Upper lobe of right lung (tissue), 1 donor: ENCODE data around the gene PTER. TPM values are rescaled to one million over a fixed set of nuclear protein-coding genes. Genes with fewer than 3 reads are reported as not detected.

ENCODE experiments used
- ATAC-seq: fragments of 200-7000 bp; cut with Tn5 transposase; one replicate; pipeline ENCODE4 v1.9.1; 2020; ENCODE audit warnings: mild to moderate bottlenecking, moderate library complexity
- DNase-seq: peaks from one replicate; pipeline ENCODE4 v3.0.0-alpha.2; 2020
- H3K27ac ChIP-seq: fragments of 200-600 bp; one replicate; pipeline ENCODE4 v1.8.0; 2022
- H3K27me3 ChIP-seq: fragments of 200-600 bp; one replicate; pipeline ENCODE4 v1.8.0; 2022; ENCODE audit warnings: mild to moderate bottlenecking
- H3K36me3 ChIP-seq: fragments of 200-600 bp; one replicate; pipeline ENCODE4 v1.8.0; 2022
- H3K4me1 ChIP-seq: fragments of 200-600 bp; one replicate; pipeline ENCODE4 v1.8.0; 2022
- H3K4me3 ChIP-seq: fragments of 200-600 bp; one replicate; pipeline ENCODE4 v1.8.0; 2022; ENCODE audit warnings: mild to moderate bottlenecking
- H3K9me3 ChIP-seq: fragments of 200-600 bp; one replicate; pipeline ENCODE4 v1.8.0; 2022
- intact Hi-C: fragments of 100-400 bp; cut with DNase I; formaldehyde crosslinking; loops from one replicate; pipeline ENCODE4 v1.11.0; 2022
- total RNA-seq: library from RNA; stranded (reverse); fragmentation: NEBNext Ultra II Directional; extraction: Animal tissue kit (Norgen Biotek cat#: 25700); gene quantifications from one replicate; pipeline ENCODE4 v1.2.1, GENCODE V29; 2021
- TF ChIP-seq, protein P1 (sequence below): fragments of 200-600 bp; IDR thresholded peaks from one replicate; pipeline ENCODE4 v1.8.0; 2022; ENCODE audit warnings: antibody characterized with exemption
- donor health status: DM: no; HTN: yes; CAD: no; lungs with severe emphysema.

Gene PTER
- total RNA-seq, 1 donor from 2014 or later = 18.1 TPM

DNA sequence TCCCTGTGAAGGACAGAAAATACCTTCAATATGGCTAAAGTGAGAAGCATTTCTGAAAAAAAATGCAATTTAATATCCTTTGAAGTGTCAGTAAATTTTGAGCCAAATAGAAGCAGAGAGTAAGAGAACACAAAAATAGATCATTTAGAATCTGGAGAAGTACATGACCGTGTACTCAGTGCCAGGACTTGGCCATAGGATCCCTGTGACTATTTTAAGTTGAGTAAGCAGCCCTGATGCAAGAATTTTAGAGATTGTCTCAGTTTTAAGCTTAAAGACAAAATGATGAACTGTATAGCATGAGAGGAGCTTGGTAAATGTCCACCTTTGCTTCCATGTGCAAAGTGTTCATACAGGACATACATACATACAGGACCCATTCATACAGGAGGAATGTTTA, 2.5 kb downstream of the PTER start:
- no peak for DNase-seq
- Histone ChIP-seq H3K4me1 (peaks cover 26% of the 10 kb centered on the region), H3K4me3 (no peak overlapping the region), H3K9me3 (no peaks in the 10 kb centered on the region), H3K27ac (no peak overlapping the region), H3K27me3 (no peaks in the 10 kb centered on the region), H3K36me3 (no peaks in the 10 kb centered on the region)
- TF ChIP-seq, protein P1, sequence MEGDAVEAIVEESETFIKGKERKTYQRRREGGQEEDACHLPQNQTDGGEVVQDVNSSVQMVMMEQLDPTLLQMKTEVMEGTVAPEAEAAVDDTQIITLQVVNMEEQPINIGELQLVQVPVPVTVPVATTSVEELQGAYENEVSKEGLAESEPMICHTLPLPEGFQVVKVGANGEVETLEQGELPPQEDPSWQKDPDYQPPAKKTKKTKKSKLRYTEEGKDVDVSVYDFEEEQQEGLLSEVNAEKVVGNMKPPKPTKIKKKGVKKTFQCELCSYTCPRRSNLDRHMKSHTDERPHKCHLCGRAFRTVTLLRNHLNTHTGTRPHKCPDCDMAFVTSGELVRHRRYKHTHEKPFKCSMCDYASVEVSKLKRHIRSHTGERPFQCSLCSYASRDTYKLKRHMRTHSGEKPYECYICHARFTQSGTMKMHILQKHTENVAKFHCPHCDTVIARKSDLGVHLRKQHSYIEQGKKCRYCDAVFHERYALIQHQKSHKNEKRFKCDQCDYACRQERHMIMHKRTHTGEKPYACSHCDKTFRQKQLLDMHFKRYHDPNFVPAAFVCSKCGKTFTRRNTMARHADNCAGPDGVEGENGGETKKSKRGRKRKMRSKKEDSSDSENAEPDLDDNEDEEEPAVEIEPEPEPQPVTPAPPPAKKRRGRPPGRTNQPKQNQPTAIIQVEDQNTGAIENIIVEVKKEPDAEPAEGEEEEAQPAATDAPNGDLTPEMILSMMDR = no peak
- no peak for ATAC-seq
- intact Hi-C loops = no loop called here

DNA sequence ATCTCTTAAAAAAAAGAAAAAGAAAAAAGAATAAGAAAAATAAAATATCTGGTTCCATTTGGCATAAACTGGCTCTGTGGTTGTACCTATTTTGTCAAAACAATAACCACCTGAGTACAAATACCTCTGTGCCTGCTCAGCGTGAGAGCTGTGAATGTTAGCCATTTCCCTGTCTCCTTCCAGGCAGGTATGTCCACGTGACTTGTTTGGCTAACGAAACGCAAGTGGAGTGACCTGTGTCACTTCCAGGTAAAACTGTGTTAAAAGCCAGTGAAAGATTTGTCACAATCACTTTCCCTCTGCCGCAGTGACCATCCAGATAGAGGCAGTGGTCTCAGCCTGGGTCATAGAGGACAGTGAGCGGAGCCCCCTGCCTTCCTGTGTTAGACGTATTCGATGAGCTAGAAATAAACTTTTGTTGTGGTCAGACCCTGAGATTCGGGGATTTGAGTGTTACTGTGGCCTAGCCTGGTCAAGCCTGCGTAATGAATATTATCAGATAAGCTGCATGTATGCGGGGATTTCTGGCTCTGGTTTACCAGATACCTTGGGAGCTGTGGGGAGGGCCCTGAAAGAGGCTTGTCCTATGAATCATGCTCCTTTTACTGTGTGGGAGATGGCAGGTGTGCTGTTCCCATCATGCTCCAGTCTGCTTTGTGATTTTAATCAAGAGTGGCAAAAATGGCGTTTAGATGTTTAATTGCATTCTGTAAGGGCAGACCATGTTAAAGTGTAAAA, 3.8 kb downstream of the PTER start:
- Histone ChIP-seq H3K4me3 (peak overlapping the region; percentile 4), H3K27me3 (no peaks in the 10 kb centered on the region), H3K4me1 (peaks cover 26% of the 10 kb centered on the region), H3K36me3 (no peaks in the 10 kb centered on the region), H3K27ac (peak overlapping the region; percentile 63), H3K9me3 (no peaks in the 10 kb centered on the region)
- DNase-seq (no peak), ATAC-seq (peak; percentile 16)
- intact Hi-C loops = no loop called here
- TF ChIP-seq, protein P1 = no peak

DNA sequence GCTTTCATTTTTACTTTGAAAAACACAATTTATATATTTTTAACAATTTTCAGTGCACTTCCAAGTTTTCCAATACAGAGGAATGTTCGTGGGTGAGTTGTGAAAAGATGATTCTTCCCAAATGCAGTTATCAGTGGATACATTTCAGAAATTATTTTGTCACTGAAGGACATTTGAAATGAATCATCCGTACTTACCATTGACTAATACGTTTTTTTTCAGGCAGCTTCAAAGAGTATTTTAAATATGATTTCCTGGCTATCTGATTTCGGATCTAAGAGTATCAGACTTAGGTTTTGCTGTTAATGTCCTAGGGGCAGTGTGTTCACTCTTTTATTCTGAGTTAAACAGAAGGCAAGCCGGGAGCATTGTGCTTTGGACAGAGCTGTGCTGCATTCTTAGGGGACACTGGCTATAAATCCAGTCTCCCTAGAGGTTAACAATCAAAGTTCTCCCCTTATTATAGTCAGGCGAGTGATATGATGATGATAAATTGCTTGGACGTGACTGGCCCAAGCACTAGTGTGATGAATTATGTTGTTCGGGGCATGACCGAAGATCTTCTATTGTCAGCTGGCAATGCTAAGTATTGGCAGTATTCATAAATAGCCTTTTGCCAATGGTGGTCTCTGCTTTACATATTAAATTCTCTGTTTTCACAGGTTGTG, 4.5 kb downstream of the PTER start:
- intact Hi-C loops = no loop called here
- ATAC-seq = no peak

GRCh38 chr10:16442914-16443313, 6.1 kb downstream of the PTER start:
- Histone ChIP-seq H3K27ac (no peak overlapping the region), H3K4me3 (no peak overlapping the region), H3K9me3 (no peaks in the 10 kb centered on the region), H3K27me3 (no peaks in the 10 kb centered on the region), H3K36me3 (no peaks in the 10 kb centered on the region), H3K4me1 (peaks cover 20% of the 10 kb centered on the region)
- ATAC-seq (no peak), DNase-seq (no peak)
- intact Hi-C loops = no loop called here
- TF ChIP-seq, protein P1 = no peak

More for the DNA sequence above, 4.5 kb downstream of the PTER start:
- H3K36me3 ChIP-seq = no peaks in the 10 kb centered on the region
- H3K27me3 ChIP-seq = no peaks in the 10 kb centered on the region
- TF ChIP-seq, protein P1 = no peak
- peak overlapping the region; percentile 2 for H3K4me3 ChIP-seq
- H3K27ac ChIP-seq = no peak overlapping the region
- H3K4me1 ChIP-seq = peaks cover 26% of the 10 kb centered on the region
- H3K9me3 ChIP-seq = no peaks in the 10 kb centered on the region
- DNase-seq = no peak

DNA sequence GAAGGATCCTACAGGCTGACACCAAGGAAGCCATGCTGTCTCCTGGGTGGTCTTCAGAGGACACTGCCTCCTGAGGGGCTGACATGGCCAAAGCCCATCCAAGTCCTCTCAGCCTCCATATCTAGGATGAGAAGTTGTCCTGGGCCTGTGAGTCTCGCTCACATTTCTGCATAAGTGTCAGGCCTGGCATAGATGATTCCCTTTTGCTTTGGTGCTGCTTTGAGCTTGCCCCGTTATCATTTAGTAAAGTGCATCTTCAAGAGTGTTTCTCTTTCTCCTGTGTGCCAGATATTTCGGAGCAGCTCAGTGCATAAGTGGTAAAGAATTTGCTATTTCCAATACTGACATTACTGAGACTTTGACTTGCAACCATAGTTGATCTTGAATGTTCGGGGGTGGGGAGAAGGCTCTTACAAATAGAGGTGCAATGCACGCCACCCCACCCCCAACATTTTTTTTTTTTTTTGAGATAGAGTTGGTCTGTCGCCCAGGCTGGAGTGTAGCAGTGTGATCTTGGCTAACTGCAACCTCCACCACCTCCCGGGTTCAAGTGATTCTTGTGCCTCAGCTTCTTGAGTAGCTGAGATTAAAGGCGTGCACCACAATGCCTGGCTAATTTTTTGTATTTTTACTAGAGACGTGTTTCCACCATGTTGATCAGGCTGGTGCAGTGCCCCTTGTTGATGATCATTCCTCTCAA, 9.1 kb downstream of the PTER start:
- Histone ChIP-seq H3K27ac (no peak overlapping the region), H3K27me3 (no peaks in the 10 kb centered on the region), H3K36me3 (no peaks in the 10 kb centered on the region), H3K9me3 (no peaks in the 10 kb centered on the region), H3K4me3 (no peak overlapping the region), H3K4me1 (peaks cover under 1% of the 10 kb centered on the region)
- no peak for DNase-seq
- TF ChIP-seq, protein P1 = no peak
- ATAC-seq = no peak
- intact Hi-C loops = no loop called here
